SW480 (cell line): ENCODE data around the gene PRPF6.
"Not testable (repeated sequence)": the region's sequence is repeated elsewhere in the genome, so short reads cannot be mapped to it uniquely, and the experiment has no call there.

Source experiments
- DNase-seq: peaks from one replicate; pipeline ENCODE4 v3.0.0-alpha.2; 2016; ENCODE audit warnings: low spot score

PRPF6 gene

GRCh38 chr20:64012385-64013154, 31.6 kb downstream of the PRPF6 start:
- DNase-seq: not testable (repeated sequence)

- no peak for DNase-seq
Measured at GRCh38 chr20:64015635-64016034, 34.7 kb downstream of the PRPF6 start.

- DNase-seq: no peak
Measured at GRCh38 chr20:64021124-64021975, 40.4 kb downstream of the PRPF6 start.

- DNase-seq: no peak
Measured at GRCh38 chr20:64022671-64023360, 41.9 kb downstream of the PRPF6 start.

- DNase-seq: no peak
Measured at GRCh38 chr20:64023361-64024140, 42.6 kb downstream of the PRPF6 start.

GRCh38 chr20:64024141-64024990, 43.4 kb downstream of the PRPF6 start:
- DNase-seq: peak; percentile 65

- no peak for DNase-seq
Measured at GRCh38 chr20:64025101-64025825, 44.3 kb downstream of the PRPF6 start.

- no peak for DNase-seq
Measured at GRCh38 chr20:64025826-64026412, 45.0 kb downstream of the PRPF6 start.

GRCh38 chr20:64027981-64028685, 47.2 kb downstream of the PRPF6 start:
- no peak for DNase-seq

GRCh38 chr20:64029293-64030117, 48.6 kb downstream of the PRPF6 start:
- no peak for DNase-seq

- no peak for DNase-seq
Measured at GRCh38 chr20:64030371-64031134, 49.6 kb downstream of the PRPF6 start.

GRCh38 chr20:64031822-64032314, 50.9 kb downstream of the PRPF6 start:
- no peak for DNase-seq

- DNase-seq: no peak
Measured at GRCh38 chr20:64032706-64033624, 52.0 kb downstream of the PRPF6 start.

- DNase-seq: no peak
Measured at GRCh38 chr20:64033981-64034493, 53.1 kb downstream of the PRPF6 start.

GRCh38 chr20:64035066-64035932, 54.4 kb downstream of the PRPF6 start:
- no peak for DNase-seq
